K562 (cell line): Measurements from ENCODE around the gene RAB5A. TPM values are rescaled to one million over a fixed set of nuclear protein-coding genes. Genes with fewer than 3 reads are reported as not detected.

Experiments
- BMI1 ChIP-seq: fragments of 150-350 bp; IDR thresholded peaks from 2 replicates; pipeline ENCODE4 v1.6.1; 2014; ENCODE audit warnings: low read length
- BRD9 ChIP-seq: fragments of 450-650 bp; IDR thresholded peaks from 2 replicates; pipeline ENCODE4 v1.6.1; 2018; ENCODE audit warnings: low read depth; ENCODE audit not compliant: partially characterized antibody
- CREB1 ChIP-seq, 2 experiments: sonication (generic) in 1 of 2; formaldehyde crosslinking in 1 of 2; IDR thresholded peaks; 2 replicates each; pipeline versions ENCODE4 v1.6.1 to v1.8.0; 2012 to 2022; ENCODE audit warnings: inconsistent platforms in 1 of 2, mild to moderate bottlenecking in 1 of 2, missing genetic modification reagents in 1 of 2, moderate library complexity in 1 of 2
- SMARCC2 ChIP-seq: fragments of 450-650 bp; IDR thresholded peaks from 2 replicates; pipeline ENCODE4 v1.6.1; 2017; ENCODE audit warnings: antibody characterized with exemption, moderate library complexity, mild to moderate bottlenecking, low read depth
- ZNF143 ChIP-seq: sonication (generic); formaldehyde crosslinking; IDR thresholded peaks from 2 replicates; pipeline ENCODE4 v1.9.0; 2022; ENCODE audit warnings: mild to moderate bottlenecking, missing genetic modification reagents
- ZNF780A ChIP-seq: fragments of 250-450 bp; sonication (Bioruptor Pico); IDR thresholded peaks from 2 replicates; pipeline ENCODE4 v1.5.0; 2021; ENCODE audit warnings: mild to moderate bottlenecking
- ZSCAN29 ChIP-seq: fragments of 450-650 bp; IDR thresholded peaks from 2 replicates; pipeline ENCODE4 v1.6.1; 2017
- polyA plus RNA-seq, 8 experiments: library from polyadenylated mRNA; depleted of rRNA in 4 of 8; stranded (reverse) in 5 of 8; unstranded in 3 of 8; fragments of >200 nt; fragmentation: Nextera tagmentation in 2 of 8; fragmentation: Illumina TruSeq in 1 of 8; extraction: Ambion mirVana in 2 of 8; extraction: Trizol in 1 of 8; gene quantifications; 2 replicates each; pipeline versions ENCODE4 v1.2.1 to v1.2.3, GENCODE V29; 2011 to 2014; ENCODE audit warnings: inconsistent platforms in 1 of 8, missing spikeins in 1 of 8
- total RNA-seq, 7 experiments: library from RNA; depleted of rRNA in 6 of 7; stranded (reverse); fragments of >200 nt in 6 of 7; fragmentation: Illumina TruSeq in 2 of 7; extraction: Trizol in 2 of 7; gene quantifications; 2 replicates each; pipeline versions ENCODE4 v1.2.1 to v1.2.3, GENCODE V29; 2011 to 2021; ENCODE audit warnings: low replicate concordance in 1 of 7
- TF ChIP-seq, protein P1 (sequence below): fragments of 250-450 bp; sonication (Bioruptor Pico); IDR thresholded peaks from 2 replicates; pipeline ENCODE4 v1.4.0; 2020
- TF ChIP-seq, protein P2 (sequence below): fragments of 450-650 bp; IDR thresholded peaks from 2 replicates; pipeline ENCODE4 v1.6.1; 2017; ENCODE audit warnings: mild to moderate bottlenecking, moderate library complexity
- TF ChIP-seq, protein P3 (sequence below), 2 experiments: IDR thresholded peaks; 2 replicates each; pipeline ENCODE4 v1.6.1; 2012; ENCODE audit warnings: improper control_type of control experiment in 2 of 2, low read depth in 2 of 2, low read length in 2 of 2, borderline replicate concordance in 1 of 2
- TF ChIP-seq, protein P4 (sequence below): fragments of 250-450 bp; sonication (Bioruptor Pico); IDR thresholded peaks from 2 replicates; pipeline ENCODE4 v1.5.0; 2020; ENCODE audit warnings: mild to moderate bottlenecking
- TF ChIP-seq, protein P5 (sequence below): fragments of 250-450 bp; sonication (Bioruptor Pico); IDR thresholded peaks from 2 replicates; pipeline ENCODE4 v1.4.0; 2020; ENCODE audit warnings: borderline replicate concordance
- TF ChIP-seq, protein P6 (sequence below): sonication (generic); formaldehyde crosslinking; IDR thresholded peaks from 2 replicates; pipeline ENCODE4 v1.9.0; 2022; ENCODE audit warnings: mild to moderate bottlenecking, missing genetic modification reagents

RAB5A gene
- total and polyA plus RNA-seq, 9 of the 15 experiments (the other 6 are each of a cell fraction or from before 2014, with no cell fraction given) = 28.3 to 64.2 (median 49.0) TPM

DNA sequence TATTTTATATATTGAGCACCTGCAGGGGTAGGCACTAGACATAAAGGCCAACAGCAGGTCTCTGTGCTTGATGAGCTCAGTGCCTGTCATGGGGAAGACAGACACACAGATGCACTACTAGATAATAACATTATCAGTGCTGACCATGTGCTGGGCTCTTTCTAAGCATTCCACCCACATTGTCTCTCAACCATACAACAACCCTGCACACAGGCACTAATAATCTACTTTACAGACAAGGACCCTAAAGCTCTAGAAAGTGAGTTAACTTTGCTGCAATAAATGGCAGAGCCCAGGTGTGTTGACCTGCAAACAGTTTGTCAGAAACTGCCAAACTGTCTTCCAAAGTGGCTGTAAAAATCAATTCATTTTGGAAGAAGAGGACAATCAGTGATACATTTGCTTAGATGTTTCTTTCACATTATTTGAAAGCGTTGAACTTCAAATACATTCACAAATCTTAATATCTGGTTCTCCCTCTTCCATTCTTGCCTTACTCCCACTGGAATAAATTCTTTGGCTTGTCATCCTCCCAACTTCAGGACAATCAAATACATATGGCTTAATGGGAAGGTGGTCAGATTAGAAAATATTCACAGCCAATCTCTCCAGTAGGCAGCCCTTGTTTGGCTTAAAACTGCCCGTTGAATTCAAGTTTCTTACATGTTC, 76.2 kb downstream of the RAB5A start (continued):
- TF ChIP-seq, protein P1, sequence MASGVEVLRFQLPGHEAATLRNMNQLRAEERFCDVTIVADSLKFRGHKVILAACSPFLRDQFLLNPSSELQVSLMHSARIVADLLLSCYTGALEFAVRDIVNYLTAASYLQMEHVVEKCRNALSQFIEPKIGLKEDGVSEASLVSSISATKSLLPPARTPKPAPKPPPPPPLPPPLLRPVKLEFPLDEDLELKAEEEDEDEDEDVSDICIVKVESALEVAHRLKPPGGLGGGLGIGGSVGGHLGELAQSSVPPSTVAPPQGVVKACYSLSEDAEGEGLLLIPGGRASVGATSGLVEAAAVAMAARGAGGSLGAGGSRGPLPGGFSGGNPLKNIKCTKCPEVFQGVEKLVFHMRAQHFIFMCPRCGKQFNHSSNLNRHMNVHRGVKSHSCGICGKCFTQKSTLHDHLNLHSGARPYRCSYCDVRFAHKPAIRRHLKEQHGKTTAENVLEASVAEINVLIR (CRISPR knock-in tag) = peak; percentile 56; the same call in 1 of the 2 replicates
- TF ChIP-seq, protein P2, sequence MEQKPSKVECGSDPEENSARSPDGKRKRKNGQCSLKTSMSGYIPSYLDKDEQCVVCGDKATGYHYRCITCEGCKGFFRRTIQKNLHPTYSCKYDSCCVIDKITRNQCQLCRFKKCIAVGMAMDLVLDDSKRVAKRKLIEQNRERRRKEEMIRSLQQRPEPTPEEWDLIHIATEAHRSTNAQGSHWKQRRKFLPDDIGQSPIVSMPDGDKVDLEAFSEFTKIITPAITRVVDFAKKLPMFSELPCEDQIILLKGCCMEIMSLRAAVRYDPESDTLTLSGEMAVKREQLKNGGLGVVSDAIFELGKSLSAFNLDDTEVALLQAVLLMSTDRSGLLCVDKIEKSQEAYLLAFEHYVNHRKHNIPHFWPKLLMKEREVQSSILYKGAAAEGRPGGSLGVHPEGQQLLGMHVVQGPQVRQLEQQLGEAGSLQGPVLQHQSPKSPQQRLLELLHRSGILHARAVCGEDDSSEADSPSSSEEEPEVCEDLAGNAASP = no peak
- TF ChIP-seq, protein P3, sequence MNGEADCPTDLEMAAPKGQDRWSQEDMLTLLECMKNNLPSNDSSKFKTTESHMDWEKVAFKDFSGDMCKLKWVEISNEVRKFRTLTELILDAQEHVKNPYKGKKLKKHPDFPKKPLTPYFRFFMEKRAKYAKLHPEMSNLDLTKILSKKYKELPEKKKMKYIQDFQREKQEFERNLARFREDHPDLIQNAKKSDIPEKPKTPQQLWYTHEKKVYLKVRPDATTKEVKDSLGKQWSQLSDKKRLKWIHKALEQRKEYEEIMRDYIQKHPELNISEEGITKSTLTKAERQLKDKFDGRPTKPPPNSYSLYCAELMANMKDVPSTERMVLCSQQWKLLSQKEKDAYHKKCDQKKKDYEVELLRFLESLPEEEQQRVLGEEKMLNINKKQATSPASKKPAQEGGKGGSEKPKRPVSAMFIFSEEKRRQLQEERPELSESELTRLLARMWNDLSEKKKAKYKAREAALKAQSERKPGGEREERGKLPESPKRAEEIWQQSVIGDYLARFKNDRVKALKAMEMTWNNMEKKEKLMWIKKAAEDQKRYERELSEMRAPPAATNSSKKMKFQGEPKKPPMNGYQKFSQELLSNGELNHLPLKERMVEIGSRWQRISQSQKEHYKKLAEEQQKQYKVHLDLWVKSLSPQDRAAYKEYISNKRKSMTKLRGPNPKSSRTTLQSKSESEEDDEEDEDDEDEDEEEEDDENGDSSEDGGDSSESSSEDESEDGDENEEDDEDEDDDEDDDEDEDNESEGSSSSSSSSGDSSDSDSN (IDR thresholded peaks at IDR 0.05; ENCODE audit: borderline replicate concordance in 1 of 2, low read depth in 2 of 2, low read length in 2 of 2) = no peak
- no peak for TF ChIP-seq ZNF780A (CRISPR knock-in tag)
- TF ChIP-seq, protein P4, sequence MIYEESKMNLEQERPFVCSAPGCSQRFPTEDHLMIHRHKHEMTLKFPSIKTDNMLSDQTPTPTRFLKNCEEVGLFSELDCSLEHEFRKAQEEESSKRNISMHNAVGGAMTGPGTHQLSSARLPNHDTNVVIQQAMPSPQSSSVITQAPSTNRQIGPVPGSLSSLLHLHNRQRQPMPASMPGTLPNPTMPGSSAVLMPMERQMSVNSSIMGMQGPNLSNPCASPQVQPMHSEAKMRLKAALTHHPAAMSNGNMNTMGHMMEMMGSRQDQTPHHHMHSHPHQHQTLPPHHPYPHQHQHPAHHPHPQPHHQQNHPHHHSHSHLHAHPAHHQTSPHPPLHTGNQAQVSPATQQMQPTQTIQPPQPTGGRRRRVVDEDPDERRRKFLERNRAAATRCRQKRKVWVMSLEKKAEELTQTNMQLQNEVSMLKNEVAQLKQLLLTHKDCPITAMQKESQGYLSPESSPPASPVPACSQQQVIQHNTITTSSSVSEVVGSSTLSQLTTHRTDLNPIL = no peak
- TF ChIP-seq ZNF143 (CRISPR knock-in tag) = no peak
- TF ChIP-seq, protein P5, sequence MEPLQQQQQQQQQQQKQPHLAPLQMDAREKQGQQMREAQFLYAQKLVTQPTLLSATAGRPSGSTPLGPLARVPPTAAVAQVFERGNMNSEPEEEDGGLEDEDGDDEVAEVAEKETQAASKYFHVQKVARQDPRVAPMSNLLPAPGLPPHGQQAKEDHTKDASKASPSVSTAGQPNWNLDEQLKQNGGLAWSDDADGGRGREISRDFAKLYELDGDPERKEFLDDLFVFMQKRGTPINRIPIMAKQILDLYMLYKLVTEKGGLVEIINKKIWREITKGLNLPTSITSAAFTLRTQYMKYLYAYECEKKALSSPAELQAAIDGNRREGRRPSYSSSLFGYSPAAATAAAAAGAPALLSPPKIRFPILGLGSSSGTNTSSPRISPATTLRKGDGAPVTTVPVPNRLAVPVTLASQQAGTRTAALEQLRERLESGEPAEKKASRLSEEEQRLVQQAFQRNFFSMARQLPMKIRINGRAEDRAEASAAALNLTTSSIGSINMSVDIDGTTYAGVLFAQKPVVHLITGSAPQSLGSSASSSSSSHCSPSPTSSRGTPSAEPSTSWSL (CRISPR knock-in tag) = no peak
- TF ChIP-seq, protein P6, sequence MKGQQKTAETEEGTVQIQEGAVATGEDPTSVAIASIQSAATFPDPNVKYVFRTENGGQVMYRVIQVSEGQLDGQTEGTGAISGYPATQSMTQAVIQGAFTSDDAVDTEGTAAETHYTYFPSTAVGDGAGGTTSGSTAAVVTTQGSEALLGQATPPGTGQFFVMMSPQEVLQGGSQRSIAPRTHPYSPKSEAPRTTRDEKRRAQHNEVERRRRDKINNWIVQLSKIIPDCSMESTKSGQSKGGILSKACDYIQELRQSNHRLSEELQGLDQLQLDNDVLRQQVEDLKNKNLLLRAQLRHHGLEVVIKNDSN (CRISPR knock-in tag) = no peak
- no peak for TF ChIP-seq BMI1
- peak; percentile 80 for TF ChIP-seq CREB1 (IDR thresholded peaks at IDR 0.05)
- no peak for TF ChIP-seq CREB1 (CRISPR knock-in tag; IDR thresholded peaks at IDR 0.05)
- no peak for TF ChIP-seq ZSCAN29
- peak; percentile 99 for TF ChIP-seq SMARCC2
- peak; percentile 81 for TF ChIP-seq BRD9
